Upper lobe of left lung (tissue), 6 donors: ENCODE results near the gene PTPN21. TPM values are rescaled to one million over a fixed set of nuclear protein-coding genes. Genes with fewer than 3 reads are reported as not detected.

Experiments used
- ATAC-seq, 2 donors: fragments of 200-7000 bp; cut with Tn5 transposase; one replicate each; pipeline ENCODE4 v1.9.1; 2022; ENCODE audit warnings: mild to moderate bottlenecking in 2 of 2, moderate library complexity in 2 of 2; ENCODE audit not compliant: low FRiP score in 2 of 2
- DNase-seq, 2 donors: peaks; one replicate each; pipeline ENCODE4 v3.0.0-alpha.2; 2019 to 2020
- H3K27ac ChIP-seq, 4 donors: fragments of 200-600 bp; sonication (generic); one replicate each; pipeline ENCODE4 v1.5.1; 2016 to 2019
- H3K27me3 ChIP-seq, 4 donors: fragments of 200-600 bp; sonication (generic); one replicate each; pipeline ENCODE4 v1.5.1; 2017 to 2019
- H3K36me3 ChIP-seq, 4 donors: fragments of 200-600 bp; sonication (generic); one replicate each; pipeline ENCODE4 v1.5.1; 2016 to 2019
- H3K4me1 ChIP-seq, 4 donors: fragments of 200-600 bp; sonication (generic); one replicate each; pipeline ENCODE4 v1.5.1; 2018 to 2019
- H3K4me3 ChIP-seq, 4 donors: fragments of 200-600 bp; sonication (generic); one replicate each; pipeline ENCODE4 v1.5.1; 2017 to 2019; ENCODE audit warnings: mild to moderate bottlenecking in 2 of 4, moderate library complexity in 1 of 4
- H3K9me3 ChIP-seq, 4 donors: fragments of 200-600 bp; sonication (generic); one replicate each; pipeline ENCODE4 v1.5.1; 2018 to 2019
- CTCF ChIP-seq, 6 experiments: fragments of 450-650 bp in 4 of 6; fragments of 200-600 bp in 2 of 6; sonication (generic) in 2 of 6; IDR thresholded peaks; one replicate each; pipeline ENCODE4 v1.5.1; 2016 to 2019; ENCODE audit warnings: antibody characterized with exemption in 6 of 6
- EP300 ChIP-seq, 4 donors: sonication (generic); formaldehyde crosslinking; IDR thresholded peaks; one replicate each; pipeline ENCODE4 v1.5.1; 2017; ENCODE audit warnings: antibody characterized with exemption in 4 of 4, control low read depth in 2 of 4
- POLR2A ChIP-seq, 4 donors: fragments of 450-650 bp; IDR thresholded peaks; one replicate each; pipeline ENCODE4 v1.5.1; 2016 to 2017; ENCODE audit warnings: antibody characterized with exemption in 4 of 4, mild to moderate bottlenecking in 2 of 4
- POLR2AphosphoS5 ChIP-seq, 2 donors: sonication (generic); formaldehyde crosslinking; IDR thresholded peaks; one replicate each; pipeline ENCODE4 v1.5.1; 2017; ENCODE audit warnings: antibody characterized with exemption in 2 of 2
- WGBS, 2 donors: methylation state at CpG; one replicate each; pipeline ENCODE4 v1.1.5; 2017 to 2018; 5-methylcytosine and 5-hydroxymethylcytosine counted together
- total RNA-seq, 6 donors: library from RNA; depleted of rRNA in 4 of 6; stranded (reverse); fragments of >200 nt in 4 of 6; gene quantifications; one replicate each; pipeline versions ENCODE4 v1.1.0 to v1.2.1, GENCODE V29; 2016 to 2021
- donor health status: DM: no; HTN: no; CAD: no; lungs with moderate emphysema.
- donor health status: DM: no; HTN: yes; CAD: no; lungs with severe emphysema.

Gene PTPN21
- total RNA-seq, 6 donors from 2014 or later, result 37.7 to 58.7 (median 47.4) TPM

- WGBS, 2 donors, result 7 to 12% methylated on average over 1 of the region's 1 CpG
- no peak for TF ChIP-seq POLR2A (IDR thresholded peaks at IDR 0.05)
- no peak for TF ChIP-seq POLR2AphosphoS5 (IDR thresholded peaks at IDR 0.05)
- no peak for TF ChIP-seq EP300 (IDR thresholded peaks at IDR 0.05)
- no peak for TF ChIP-seq CTCF (IDR thresholded peaks at IDR 0.05)
- Histone ChIP-seq H3K4me1 (peaks cover 15 to 29% (median 18%) of the 10 kb centered on the region in 4 donors), H3K36me3 (no peaks in the 10 kb centered on the region), H3K27me3 (peaks cover 0 to 2% (median 0%) of the 10 kb centered on the region in 4 donors), H3K4me3 (no peak overlapping the region), H3K27ac (no peak overlapping the region), H3K9me3 (no peaks in the 10 kb centered on the region)
- ATAC-seq, result no peak
- no peak for DNase-seq
Measured at GRCh38 chr14:88559852-88560251, 5.0 kb upstream of the PTPN21 start.

GRCh38 chr14:88556581-88556980 lies 1.8 kb upstream of the PTPN21 start:
- TF ChIP-seq EP300 (IDR thresholded peaks at IDR 0.05), result no peak
- TF ChIP-seq POLR2AphosphoS5 (IDR thresholded peaks at IDR 0.05), result no peak
- TF ChIP-seq POLR2A (IDR thresholded peaks at IDR 0.05), result no peak
- TF ChIP-seq CTCF (IDR thresholded peaks at IDR 0.05), result no peak
- H3K4me3 ChIP-seq, result no peak overlapping the region
- no peaks in the 10 kb centered on the region for H3K36me3 ChIP-seq
- H3K4me1 ChIP-seq, result peaks cover 3 to 32% (median 21%) of the 10 kb centered on the region in 4 donors
- DNase-seq, result no peak
- 62 to 72% methylated on average over 3 of the region's 3 CpGs for WGBS, 2 donors
- H3K27me3 ChIP-seq, result peaks cover 0 to 2% (median 0%) of the 10 kb centered on the region in 4 donors
- peak overlapping the region in 1 of 4 donors; percentile 27 for H3K27ac ChIP-seq
- H3K9me3 ChIP-seq, result no peaks in the 10 kb centered on the region
- ATAC-seq, result no peak

GRCh38 chr14:88553886-88554456 lies 836 bp downstream of the PTPN21 start:
- H3K27me3 ChIP-seq, result peaks cover 0 to 2% (median 0%) of the 10 kb centered on the region in 4 donors
- H3K27ac ChIP-seq, result peak overlapping the region; percentile 75 to 87 (median 84)
- no peak for DNase-seq
- TF ChIP-seq POLR2A (IDR thresholded peaks at IDR 0.05), result no peak
- peaks cover 11 to 47% (median 33%) of the 10 kb centered on the region in 4 donors for H3K4me1 ChIP-seq
- peaks cover 0 to 11% (median 10%) of the 10 kb centered on the region in 4 donors for H3K36me3 ChIP-seq
- no peak for ATAC-seq
- H3K9me3 ChIP-seq, result no peaks in the 10 kb centered on the region
- WGBS, 2 donors, result 3 to 5% methylated on average over 19 of the region's 19 CpGs
- H3K4me3 ChIP-seq, result peak overlapping the region; percentile 45 to 86 (median 70)

- Histone ChIP-seq H3K9me3 (no peaks in the 10 kb centered on the region), H3K4me3 (peak overlapping the region in 1 of 4 donors; percentile 86), H3K36me3 (peaks cover 0 to 21% (median 10%) of the 10 kb centered on the region in 4 donors), H3K4me1 (peaks cover 11 to 47% (median 33%) of the 10 kb centered on the region in 4 donors), H3K27me3 (peaks cover 0 to 2% (median 0%) of the 10 kb centered on the region in 4 donors), H3K27ac (peak overlapping the region in 1 of 4 donors; percentile 46)
- ATAC-seq (no peak), DNase-seq (no peak)
- TF ChIP-seq CTCF (IDR thresholded peaks at IDR 0.05) (no peak), POLR2A (IDR thresholded peaks at IDR 0.05) (no peak), POLR2AphosphoS5 (IDR thresholded peaks at IDR 0.05) (no peak), EP300 (IDR thresholded peaks at IDR 0.05) (no peak)
- WGBS, 2 donors, result 48 to 59% methylated on average over 2 of the region's 2 CpGs
Measured at GRCh38 chr14:88552876-88553275, 1.9 kb downstream of the PTPN21 start.

GRCh38 chr14:88551980-88552431 lies 2.8 kb downstream of the PTPN21 start:
- peak in 1 of 2 donors; percentile 61 for DNase-seq
- ATAC-seq, result peak in 1 of 2 donors; percentile 22
- 6 to 11% methylated on average over 17 to 23 of the region's 23 CpGs for WGBS, 2 donors
- TF ChIP-seq CTCF (IDR thresholded peaks at IDR 0.05), result no peak
- TF ChIP-seq EP300 (IDR thresholded peaks at IDR 0.05), result no peak
- no peak for TF ChIP-seq POLR2AphosphoS5 (IDR thresholded peaks at IDR 0.05)
- TF ChIP-seq POLR2A (IDR thresholded peaks at IDR 0.05), result no peak
- H3K27me3 ChIP-seq, result peaks cover 0 to 2% (median 0%) of the 10 kb centered on the region in 4 donors
- peak overlapping the region; percentile 32 to 80 (median 58) for H3K27ac ChIP-seq
- H3K36me3 ChIP-seq, result peaks cover 0 to 25% (median 10%) of the 10 kb centered on the region in 4 donors
- H3K9me3 ChIP-seq, result no peaks in the 10 kb centered on the region
- H3K4me3 ChIP-seq, result peak overlapping the region; percentile 57 to 86 (median 64)
- peaks cover 11 to 47% (median 33%) of the 10 kb centered on the region in 4 donors for H3K4me1 ChIP-seq
